ENCODE results near the gene DYRK1A.

The DYRK1A gene

GRCh38 chr21:37443683-37444082 is 77.1 kb downstream of the DYRK1A start:
- no peaks in the 10 kb centered on the region for H3K27me3 ChIP-seq (ENCODE audit: control insufficient read depth in 2 of 2, insufficient read depth in 2 of 2, low read length in 2 of 2)
- H3K9ac ChIP-seq (ENCODE audit: low read depth in 1 of 2, low read length in 2 of 2), result no peak overlapping the region
- no peaks in the 10 kb centered on the region for H3K9me3 ChIP-seq (ENCODE audit: control insufficient read depth in 2 of 2, low read length in 2 of 2)
- peaks cover 8% of the 10 kb centered on the region in 2 donors for H3K4me1 ChIP-seq (ENCODE audit: control insufficient read depth in 2 of 2, insufficient read depth in 2 of 2, low read length in 2 of 2)
- H3K4me3 ChIP-seq (ENCODE audit: low read length in 2 of 2), result no peak overlapping the region
- H3K27ac ChIP-seq (ENCODE audit: low read depth in 2 of 2, low read length in 2 of 2), result no peak overlapping the region
- H3K36me3 ChIP-seq (ENCODE audit: control insufficient read depth in 2 of 2, insufficient read depth in 2 of 2, low read length in 2 of 2), result peaks cover 0 to 4% of the 10 kb centered on the region in 2 donors

GRCh38 chr21:37445228-37445627 is 78.7 kb downstream of the DYRK1A start:
- H3K9me3 ChIP-seq (ENCODE audit: control insufficient read depth in 2 of 2, low read length in 2 of 2), result no peaks in the 10 kb centered on the region
- H3K4me1 ChIP-seq (ENCODE audit: control insufficient read depth in 2 of 2, insufficient read depth in 2 of 2, low read length in 2 of 2), result peaks cover 8 to 12% of the 10 kb centered on the region in 2 donors
- no peak overlapping the region for H3K9ac ChIP-seq (ENCODE audit: low read depth in 1 of 2, low read length in 2 of 2)
- H3K4me3 ChIP-seq (ENCODE audit: low read length in 2 of 2), result no peak overlapping the region
- no peak overlapping the region for H3K27ac ChIP-seq (ENCODE audit: low read depth in 2 of 2, low read length in 2 of 2)
- H3K27me3 ChIP-seq (ENCODE audit: control insufficient read depth in 2 of 2, insufficient read depth in 2 of 2, low read length in 2 of 2), result no peaks in the 10 kb centered on the region
- H3K36me3 ChIP-seq (ENCODE audit: control insufficient read depth in 2 of 2, insufficient read depth in 2 of 2, low read length in 2 of 2), result peaks cover 3 to 4% of the 10 kb centered on the region in 2 donors

- no peak overlapping the region for H3K27ac ChIP-seq (ENCODE audit: low read depth in 2 of 2, low read length in 2 of 2)
- peaks cover 3 to 4% of the 10 kb centered on the region in 2 donors for H3K36me3 ChIP-seq (ENCODE audit: control insufficient read depth in 2 of 2, insufficient read depth in 2 of 2, low read length in 2 of 2)
- no peak overlapping the region for H3K9ac ChIP-seq (ENCODE audit: low read depth in 1 of 2, low read length in 2 of 2)
- peaks cover 8 to 12% of the 10 kb centered on the region in 2 donors for H3K4me1 ChIP-seq (ENCODE audit: control insufficient read depth in 2 of 2, insufficient read depth in 2 of 2, low read length in 2 of 2)
- H3K27me3 ChIP-seq (ENCODE audit: control insufficient read depth in 2 of 2, insufficient read depth in 2 of 2, low read length in 2 of 2), result no peaks in the 10 kb centered on the region
- no peaks in the 10 kb centered on the region for H3K9me3 ChIP-seq (ENCODE audit: control insufficient read depth in 2 of 2, low read length in 2 of 2)
- no peak overlapping the region for H3K4me3 ChIP-seq (ENCODE audit: low read length in 2 of 2)
Observed at GRCh38 chr21:37446552-37446951, 80.0 kb downstream of the DYRK1A start.

- Histone ChIP-seq H3K4me3 (ENCODE audit: low read length in 2 of 2) (no peak overlapping the region), H3K27ac (ENCODE audit: low read depth in 2 of 2, low read length in 2 of 2) (no peak overlapping the region), H3K36me3 (ENCODE audit: control insufficient read depth in 2 of 2, insufficient read depth in 2 of 2, low read length in 2 of 2) (peaks cover 3 to 4% of the 10 kb centered on the region in 2 donors), H3K27me3 (ENCODE audit: control insufficient read depth in 2 of 2, insufficient read depth in 2 of 2, low read length in 2 of 2) (no peaks in the 10 kb centered on the region), H3K9me3 (ENCODE audit: control insufficient read depth in 2 of 2, low read length in 2 of 2) (no peaks in the 10 kb centered on the region), H3K9ac (ENCODE audit: low read depth in 1 of 2, low read length in 2 of 2) (no peak overlapping the region), H3K4me1 (ENCODE audit: control insufficient read depth in 2 of 2, insufficient read depth in 2 of 2, low read length in 2 of 2) (peaks cover 8 to 12% of the 10 kb centered on the region in 2 donors)
Observed at GRCh38 chr21:37447288-37447936, 80.8 kb downstream of the DYRK1A start.

GRCh38 chr21:37449302-37449937 is 82.8 kb downstream of the DYRK1A start:
- no peak overlapping the region for H3K9ac ChIP-seq (ENCODE audit: low read depth in 1 of 2, low read length in 2 of 2)
- no peak overlapping the region for H3K4me3 ChIP-seq (ENCODE audit: low read length in 2 of 2)
- peaks cover 6 to 12% of the 10 kb centered on the region in 2 donors for H3K4me1 ChIP-seq (ENCODE audit: control insufficient read depth in 2 of 2, insufficient read depth in 2 of 2, low read length in 2 of 2)
- H3K27ac ChIP-seq (ENCODE audit: low read depth in 2 of 2, low read length in 2 of 2), result no peak overlapping the region
- no peaks in the 10 kb centered on the region for H3K27me3 ChIP-seq (ENCODE audit: control insufficient read depth in 2 of 2, insufficient read depth in 2 of 2, low read length in 2 of 2)
- peaks cover 0 to 3% of the 10 kb centered on the region in 2 donors for H3K36me3 ChIP-seq (ENCODE audit: control insufficient read depth in 2 of 2, insufficient read depth in 2 of 2, low read length in 2 of 2)
- no peaks in the 10 kb centered on the region for H3K9me3 ChIP-seq (ENCODE audit: control insufficient read depth in 2 of 2, low read length in 2 of 2)

GRCh38 chr21:37450445-37450941 is 83.9 kb downstream of the DYRK1A start:
- no peak overlapping the region for H3K27ac ChIP-seq (ENCODE audit: low read depth in 2 of 2, low read length in 2 of 2)

GRCh38 chr21:37451446-37451845 is 84.9 kb downstream of the DYRK1A start:
- Histone ChIP-seq H3K36me3 (ENCODE audit: control insufficient read depth in 2 of 2, insufficient read depth in 2 of 2, low read length in 2 of 2) (peaks cover 0 to 3% of the 10 kb centered on the region in 2 donors), H3K4me3 (ENCODE audit: low read length in 2 of 2) (no peak overlapping the region), H3K27me3 (ENCODE audit: control insufficient read depth in 2 of 2, insufficient read depth in 2 of 2, low read length in 2 of 2) (no peaks in the 10 kb centered on the region), H3K4me1 (ENCODE audit: control insufficient read depth in 2 of 2, insufficient read depth in 2 of 2, low read length in 2 of 2) (peaks cover 5 to 11% of the 10 kb centered on the region in 2 donors), H3K27ac (ENCODE audit: low read depth in 2 of 2, low read length in 2 of 2) (no peak overlapping the region), H3K9me3 (ENCODE audit: control insufficient read depth in 2 of 2, low read length in 2 of 2) (no peaks in the 10 kb centered on the region), H3K9ac (ENCODE audit: low read depth in 1 of 2, low read length in 2 of 2) (no peak overlapping the region)

More at GRCh38 chr21:37450445-37450941, 83.9 kb downstream of the DYRK1A start:
- H3K27me3 ChIP-seq (ENCODE audit: control insufficient read depth in 2 of 2, insufficient read depth in 2 of 2, low read length in 2 of 2), result no peaks in the 10 kb centered on the region
- H3K9ac ChIP-seq (ENCODE audit: low read depth in 1 of 2, low read length in 2 of 2), result no peak overlapping the region
- no peak overlapping the region for H3K4me3 ChIP-seq (ENCODE audit: low read length in 2 of 2)
- peaks cover 6 to 12% of the 10 kb centered on the region in 2 donors for H3K4me1 ChIP-seq (ENCODE audit: control insufficient read depth in 2 of 2, insufficient read depth in 2 of 2, low read length in 2 of 2)
- H3K36me3 ChIP-seq (ENCODE audit: control insufficient read depth in 2 of 2, insufficient read depth in 2 of 2, low read length in 2 of 2), result peaks cover 0 to 3% of the 10 kb centered on the region in 2 donors
- H3K9me3 ChIP-seq (ENCODE audit: control insufficient read depth in 2 of 2, low read length in 2 of 2), result no peaks in the 10 kb centered on the region

GRCh38 chr21:37452227-37452626 is 85.7 kb downstream of the DYRK1A start:
- no peak overlapping the region for H3K9ac ChIP-seq (ENCODE audit: low read depth in 1 of 2, low read length in 2 of 2)
- no peaks in the 10 kb centered on the region for H3K27me3 ChIP-seq (ENCODE audit: control insufficient read depth in 2 of 2, insufficient read depth in 2 of 2, low read length in 2 of 2)
- H3K4me3 ChIP-seq (ENCODE audit: low read length in 2 of 2), result no peak overlapping the region
- H3K9me3 ChIP-seq (ENCODE audit: control insufficient read depth in 2 of 2, low read length in 2 of 2), result no peaks in the 10 kb centered on the region
- H3K36me3 ChIP-seq (ENCODE audit: control insufficient read depth in 2 of 2, insufficient read depth in 2 of 2, low read length in 2 of 2), result peaks cover 0 to 5% of the 10 kb centered on the region in 2 donors
- H3K27ac ChIP-seq (ENCODE audit: low read depth in 2 of 2, low read length in 2 of 2), result no peak overlapping the region
- H3K4me1 ChIP-seq (ENCODE audit: control insufficient read depth in 2 of 2, insufficient read depth in 2 of 2, low read length in 2 of 2), result peaks cover 0 to 8% of the 10 kb centered on the region in 2 donors

GRCh38 chr21:37453350-37453749 is 86.8 kb downstream of the DYRK1A start:
- no peaks in the 10 kb centered on the region for H3K27me3 ChIP-seq (ENCODE audit: control insufficient read depth in 2 of 2, insufficient read depth in 2 of 2, low read length in 2 of 2)
- no peak overlapping the region for H3K27ac ChIP-seq (ENCODE audit: low read depth in 2 of 2, low read length in 2 of 2)
- no peak overlapping the region for H3K4me3 ChIP-seq (ENCODE audit: low read length in 2 of 2)
- H3K36me3 ChIP-seq (ENCODE audit: control insufficient read depth in 2 of 2, insufficient read depth in 2 of 2, low read length in 2 of 2), result peaks cover 0 to 5% of the 10 kb centered on the region in 2 donors
- H3K9me3 ChIP-seq (ENCODE audit: control insufficient read depth in 2 of 2, low read length in 2 of 2), result no peaks in the 10 kb centered on the region
- no peak overlapping the region for H3K9ac ChIP-seq (ENCODE audit: low read depth in 1 of 2, low read length in 2 of 2)
- H3K4me1 ChIP-seq (ENCODE audit: control insufficient read depth in 2 of 2, insufficient read depth in 2 of 2, low read length in 2 of 2), result peaks cover 0 to 6% of the 10 kb centered on the region in 2 donors

- no peak overlapping the region for H3K4me3 ChIP-seq (ENCODE audit: low read length in 2 of 2)
- H3K27me3 ChIP-seq (ENCODE audit: control insufficient read depth in 2 of 2, insufficient read depth in 2 of 2, low read length in 2 of 2), result no peaks in the 10 kb centered on the region
- H3K9ac ChIP-seq (ENCODE audit: low read depth in 1 of 2, low read length in 2 of 2), result no peak overlapping the region
- H3K27ac ChIP-seq (ENCODE audit: low read depth in 2 of 2, low read length in 2 of 2), result no peak overlapping the region
- H3K4me1 ChIP-seq (ENCODE audit: control insufficient read depth in 2 of 2, insufficient read depth in 2 of 2, low read length in 2 of 2), result no peaks in the 10 kb centered on the region
- no peaks in the 10 kb centered on the region for H3K9me3 ChIP-seq (ENCODE audit: control insufficient read depth in 2 of 2, low read length in 2 of 2)
- H3K36me3 ChIP-seq (ENCODE audit: control insufficient read depth in 2 of 2, insufficient read depth in 2 of 2, low read length in 2 of 2), result peaks cover 0 to 3% of the 10 kb centered on the region in 2 donors
Observed at GRCh38 chr21:37454869-37455503, 88.4 kb downstream of the DYRK1A start.
